Measurements from ENCODE around the gene SCYGR2.
"Not testable (repeated sequence)": the region's sequence is repeated elsewhere in the genome, so short reads cannot be mapped to it uniquely, and the experiment has no call there.

The SCYGR2 gene, protein sequence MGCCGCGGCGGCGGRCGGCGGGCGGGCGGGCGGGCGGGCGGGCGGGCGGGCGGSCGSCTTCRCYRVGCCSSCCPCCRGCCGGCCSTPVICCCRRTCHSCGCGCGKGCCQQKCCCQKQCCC

DNA sequence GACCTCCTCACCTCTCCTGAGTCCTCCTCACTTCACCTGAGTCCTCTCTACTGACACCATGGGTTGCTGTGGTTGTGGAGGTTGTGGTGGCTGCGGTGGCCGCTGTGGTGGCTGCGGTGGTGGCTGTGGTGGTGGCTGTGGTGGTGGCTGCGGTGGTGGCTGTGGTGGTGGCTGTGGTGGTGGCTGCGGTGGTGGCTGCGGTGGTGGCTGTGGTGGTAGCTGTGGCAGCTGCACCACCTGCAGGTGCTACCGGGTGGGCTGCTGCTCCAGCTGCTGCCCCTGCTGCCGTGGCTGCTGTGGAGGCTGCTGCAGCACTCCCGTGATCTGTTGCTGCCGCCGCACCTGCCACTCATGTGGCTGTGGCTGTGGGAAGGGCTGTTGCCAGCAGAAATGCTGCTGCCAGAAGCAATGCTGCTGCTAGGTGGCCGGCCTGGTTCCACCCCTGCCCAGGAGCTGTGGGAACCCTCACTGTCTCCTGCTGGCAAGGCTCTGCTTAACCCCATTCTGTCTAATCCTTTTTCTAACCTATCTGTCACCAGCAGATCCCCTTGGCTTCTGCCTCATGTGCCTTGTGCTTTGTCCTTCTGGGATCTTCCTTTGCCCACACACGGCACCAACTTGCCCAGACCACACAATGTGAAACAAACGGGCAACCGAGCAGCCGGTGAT is at the start of gene SCYGR2:
TSS of gene SCYGR2 (plus strand) at position 59 of the 669 bp plus-strand sequence. CDS start at position 59, 0 bp downstream.
- not testable (repeated sequence) for DNase-seq

DNA sequence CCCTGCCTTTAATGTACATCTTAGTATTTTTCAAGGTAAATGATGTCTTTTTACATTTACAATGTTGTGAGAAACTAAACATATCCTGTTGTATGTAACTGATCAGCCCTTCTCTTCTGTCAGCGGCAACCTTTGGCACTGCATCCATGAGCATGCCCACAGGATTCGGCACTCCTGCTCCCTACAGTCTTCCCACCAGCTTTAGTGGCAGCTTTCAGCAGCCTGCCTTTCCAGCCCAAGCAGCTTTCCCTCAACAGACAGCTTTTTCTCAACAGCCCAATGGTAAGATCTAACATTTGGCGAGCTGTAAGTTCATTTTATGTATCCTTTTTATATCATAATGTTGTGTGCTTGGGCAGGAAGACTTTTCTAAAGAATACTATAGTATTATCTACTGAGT is 46.9 kb upstream of the SCYGR2 start:
- DNase-seq = no peak

DNA sequence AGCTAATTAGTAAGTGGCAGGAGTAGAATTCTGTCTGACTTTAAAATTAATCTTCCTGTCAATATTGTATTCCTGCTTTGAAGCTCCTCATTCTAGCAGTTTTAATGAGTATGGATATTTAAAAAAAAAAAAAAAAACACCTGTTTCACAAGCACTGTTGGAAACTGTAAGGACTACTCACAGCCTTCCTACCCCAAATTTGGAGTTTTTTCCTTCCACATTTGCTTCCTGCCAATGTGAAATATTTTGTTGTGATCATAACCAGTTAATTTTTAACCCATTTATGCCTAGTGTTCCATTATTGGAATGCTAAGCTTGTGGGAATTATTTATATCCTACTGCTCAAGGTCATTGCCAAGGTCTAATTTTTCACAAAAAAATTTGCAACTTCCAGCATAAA is 36.1 kb upstream of the SCYGR2 start:
- DNase-seq = no peak

DNA sequence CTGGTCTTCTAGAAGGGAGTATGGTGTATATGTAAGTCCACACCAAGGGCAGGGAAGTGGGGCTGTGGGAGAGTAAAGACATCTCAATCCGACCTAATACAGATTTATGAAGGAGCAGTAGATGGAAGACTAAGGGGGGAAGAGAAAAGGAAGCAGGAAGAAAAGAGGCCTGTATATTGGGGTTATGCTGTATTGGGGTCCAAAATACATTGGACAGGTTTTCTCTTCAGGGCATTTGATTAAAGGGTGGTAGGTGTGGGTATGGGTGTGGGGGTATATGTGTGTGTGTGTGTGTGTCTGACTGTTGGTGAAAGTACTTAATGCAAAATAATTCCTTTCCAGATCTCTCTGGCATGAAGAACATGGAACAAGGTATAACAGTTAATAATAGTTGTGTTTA is 33.6 kb upstream of the SCYGR2 start:
- DNase-seq = no peak

GRCh38 chr2:227566012-227566411 is 32.7 kb upstream of the SCYGR2 start:
- no peak for DNase-seq

DNA sequence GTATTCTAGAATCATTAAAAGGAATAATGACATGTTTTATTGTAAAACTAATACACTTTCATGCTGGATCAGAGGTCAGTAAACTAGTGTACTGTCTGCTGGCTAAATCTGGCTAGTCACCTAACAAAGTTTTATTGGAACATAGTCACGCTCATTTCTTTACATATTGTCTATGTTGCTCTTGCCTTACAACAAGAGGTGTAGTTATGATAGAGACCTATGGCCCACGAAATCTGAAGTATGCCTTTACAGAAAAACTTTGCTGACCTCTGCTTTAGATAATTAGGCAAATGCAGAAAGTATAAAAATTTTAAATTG is 29.9 kb upstream of the SCYGR2 start:
- no peak for DNase-seq

DNA sequence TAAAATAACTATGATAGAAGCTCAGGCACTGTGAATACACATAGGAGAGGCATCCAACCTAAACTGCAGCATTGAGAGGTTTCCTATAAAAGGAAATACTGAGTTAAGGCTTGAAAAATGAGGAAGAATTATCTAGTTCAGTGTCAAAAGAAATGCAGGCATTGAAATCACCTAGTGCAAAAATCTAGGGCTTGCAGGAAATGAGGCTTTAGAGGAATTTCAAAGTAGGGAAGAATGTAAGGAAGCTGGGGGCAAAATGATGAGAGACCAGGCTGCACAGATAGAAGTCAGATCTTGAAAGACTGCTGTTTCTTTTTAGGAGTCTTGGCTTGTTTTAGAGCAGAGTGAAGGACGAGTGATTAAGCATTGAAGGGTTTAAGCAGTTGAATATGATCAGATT is 28.1 kb upstream of the SCYGR2 start:
- no peak for DNase-seq

GRCh38 chr2:227576110-227576509 is 22.6 kb upstream of the SCYGR2 start:
- no peak for DNase-seq

DNA sequence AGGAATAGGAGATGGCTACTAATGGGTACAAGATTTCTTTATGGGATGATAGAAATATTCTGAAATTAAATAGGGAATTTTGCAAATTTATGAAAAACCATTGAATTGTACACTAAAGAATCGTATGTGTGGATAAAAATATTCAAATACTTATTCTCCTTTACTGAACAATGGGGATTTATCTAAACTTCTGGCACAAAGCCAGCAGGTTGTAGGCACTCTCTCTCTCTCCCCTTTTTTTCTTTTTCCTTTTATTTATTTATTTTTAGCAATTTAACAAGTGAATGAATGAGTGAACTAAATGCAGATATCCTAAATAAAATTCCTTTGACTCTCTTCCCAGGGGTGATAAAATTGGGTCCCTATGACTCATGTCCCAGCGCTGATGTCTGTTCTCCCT is 21.9 kb upstream of the SCYGR2 start:
- no peak for DNase-seq

DNA sequence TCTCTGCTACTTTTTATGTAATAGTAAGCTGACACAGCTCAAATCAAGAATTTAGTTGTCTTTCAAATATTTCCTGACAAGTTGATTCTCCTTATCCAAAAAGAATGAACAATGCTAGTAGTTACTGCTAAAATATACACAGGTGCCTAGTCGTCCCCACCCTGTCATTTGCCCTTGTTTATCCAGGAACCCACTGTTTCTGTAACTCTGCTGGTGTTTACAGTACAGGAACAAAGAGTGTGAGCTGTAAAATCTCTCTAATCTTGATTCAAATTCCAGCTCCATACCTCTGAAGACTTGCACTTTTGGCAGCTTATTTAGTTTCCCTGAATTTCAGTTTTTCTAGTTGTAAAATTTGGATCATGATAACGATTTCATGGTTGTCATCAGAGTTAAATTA is 21.1 kb upstream of the SCYGR2 start:
- no peak for DNase-seq

DNA sequence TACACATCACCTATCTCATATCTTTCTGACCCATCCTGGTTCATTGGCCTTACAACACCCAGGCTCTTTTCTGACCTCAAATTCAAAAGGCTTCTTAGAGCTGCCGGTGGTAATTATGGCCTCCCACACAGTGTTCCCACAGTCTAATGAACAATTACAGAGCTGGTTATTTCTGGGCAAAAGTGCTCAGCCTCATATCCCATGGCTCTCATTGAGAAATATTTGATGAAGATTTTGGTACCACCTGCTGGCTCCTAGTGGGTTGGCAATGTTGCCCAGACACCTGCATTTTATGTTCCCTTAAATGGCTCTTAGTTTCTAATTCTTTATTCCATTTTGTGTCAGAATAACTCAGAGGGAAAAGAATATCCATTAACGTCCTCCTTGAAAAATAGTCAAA is 20.1 kb upstream of the SCYGR2 start:
- DNase-seq = no peak

DNA sequence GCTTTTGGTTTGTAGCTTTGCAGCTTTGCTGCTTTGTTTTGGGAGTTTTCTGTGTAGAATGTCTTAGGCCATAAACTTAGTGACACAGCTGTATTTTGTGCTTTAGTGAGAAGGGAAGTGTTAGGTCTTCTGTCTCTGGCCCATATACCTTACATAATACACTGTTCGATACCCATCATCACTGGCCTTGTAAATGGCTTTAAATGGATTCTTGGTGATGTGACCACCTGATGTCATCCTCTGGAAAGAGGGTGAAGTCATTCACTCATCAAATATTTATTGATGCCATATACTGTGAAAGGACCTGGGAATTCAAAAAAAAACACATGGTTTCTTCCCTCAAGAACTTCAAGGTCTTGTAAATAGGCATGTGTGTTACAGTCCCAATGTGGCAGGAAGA is 18.9 kb upstream of the SCYGR2 start:
- DNase-seq = no peak

GRCh38 chr2:227582369-227582768 is 16.3 kb upstream of the SCYGR2 start:
- no peak for DNase-seq

GRCh38 chr2:227592694-227593387 is 5.9 kb upstream of the SCYGR2 start:
- no peak for DNase-seq

DNA sequence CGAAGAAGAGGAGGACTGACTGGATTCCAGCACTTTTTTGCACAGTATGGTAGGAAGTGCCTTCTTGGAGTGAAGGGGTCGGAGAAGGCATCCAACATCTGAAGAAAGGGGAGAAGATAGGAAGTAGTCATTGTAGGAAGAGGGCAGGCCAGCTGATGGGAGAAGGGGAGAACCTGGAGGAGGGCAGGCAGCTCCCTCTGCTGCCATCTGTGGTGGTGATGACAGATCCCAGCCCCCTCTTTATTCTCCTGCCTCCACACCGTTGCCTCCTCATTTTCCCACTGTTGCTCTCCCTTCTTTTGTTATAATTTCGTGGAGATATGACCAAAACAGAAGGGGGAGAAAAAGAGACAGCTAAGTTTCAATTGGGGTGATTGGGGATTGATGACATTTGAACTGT is 2.9 kb upstream of the SCYGR2 start:
- no peak for DNase-seq

- no peak for DNase-seq
These were observed 1.7 kb upstream of the SCYGR2 start for GRCh38 chr2:227597036-227597435.

DNA sequence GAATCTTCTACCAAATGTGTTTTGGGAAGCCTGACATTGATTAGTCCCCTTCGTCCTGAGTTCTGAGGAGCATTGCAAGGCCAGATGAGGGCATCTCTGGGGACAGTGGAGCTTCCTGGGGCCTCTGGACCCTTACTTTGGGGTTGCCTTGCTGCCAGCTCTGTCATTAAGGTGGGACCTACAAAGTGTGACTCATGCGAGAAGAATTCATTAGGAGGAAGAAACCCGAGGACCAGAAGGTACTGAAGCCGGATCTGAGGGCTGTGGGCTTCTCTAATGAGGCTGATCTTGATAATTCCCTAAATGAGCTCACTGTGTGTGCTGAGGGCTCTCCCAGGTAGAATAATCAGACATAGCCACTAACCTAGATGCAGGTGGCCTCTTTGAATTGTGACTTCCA is 695 bp upstream of the SCYGR2 start:
- no peak for DNase-seq

DNA sequence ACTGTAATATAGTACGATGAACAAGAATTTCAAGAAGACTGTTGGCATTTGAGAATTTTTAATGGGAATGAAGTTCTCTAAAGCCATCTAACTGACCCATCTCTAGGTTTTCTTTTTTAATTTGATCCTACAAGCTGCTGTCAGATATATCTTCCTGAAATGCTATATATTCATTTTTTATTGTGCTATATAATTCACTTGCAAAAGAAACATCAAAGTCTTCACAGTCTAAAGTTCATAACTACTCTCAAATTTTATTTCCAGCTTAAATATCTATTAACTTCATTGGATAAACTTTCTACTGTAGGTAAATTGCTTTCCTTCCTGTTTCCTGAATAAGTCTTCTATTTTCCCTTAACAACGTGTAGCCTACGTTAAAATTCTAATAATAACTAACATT is 3.7 kb downstream of the SCYGR2 start:
- no peak for DNase-seq

- no peak for DNase-seq
These were observed 7.8 kb downstream of the SCYGR2 start for GRCh38 chr2:227606476-227606875.

- no peak for DNase-seq
These were observed 9.2 kb downstream of the SCYGR2 start for GRCh38 chr2:227607941-227608340.

DNA sequence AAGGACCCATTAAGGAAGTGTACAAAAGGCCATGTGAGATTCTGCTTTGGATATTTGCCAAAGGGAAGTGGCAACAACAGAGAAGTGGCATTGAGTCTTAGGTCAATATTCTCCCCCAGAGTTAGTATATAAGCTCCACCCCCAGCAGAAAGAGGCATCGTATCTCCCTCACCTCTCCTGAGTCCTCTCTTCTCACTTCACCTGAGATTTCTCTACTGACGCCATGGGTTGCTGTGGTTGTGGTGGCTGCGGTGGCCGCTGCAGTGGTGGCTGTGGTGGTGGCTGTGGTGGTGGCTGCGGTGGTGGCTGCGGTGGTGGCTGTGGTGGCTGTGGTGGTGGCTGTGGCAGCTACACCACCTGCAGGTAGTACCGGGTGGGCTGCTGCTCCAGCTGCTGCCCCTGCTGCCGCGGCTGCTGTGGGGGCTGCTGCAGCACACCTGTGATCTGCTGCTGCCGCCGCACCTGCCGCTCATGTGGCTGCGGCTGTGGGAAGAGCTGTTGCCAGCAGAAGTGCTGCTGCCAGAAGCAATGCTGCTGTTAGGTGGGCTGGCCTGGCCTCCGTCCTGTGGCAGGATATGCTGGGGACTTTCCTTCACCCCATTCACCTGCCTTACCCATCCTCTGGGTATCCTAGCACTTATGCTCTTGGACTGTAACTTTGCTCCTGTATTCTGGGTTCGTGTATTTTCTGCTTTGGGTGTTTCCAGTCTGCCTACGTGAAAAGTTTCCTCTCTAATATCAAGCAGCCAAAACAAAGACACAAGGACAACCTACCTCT is 10.1 kb downstream of the SCYGR2 start:
- no peak for DNase-seq

- DNase-seq = peak; percentile 7
These were observed 11.4 kb downstream of the SCYGR2 start for GRCh38 chr2:227610123-227610522.

DNA sequence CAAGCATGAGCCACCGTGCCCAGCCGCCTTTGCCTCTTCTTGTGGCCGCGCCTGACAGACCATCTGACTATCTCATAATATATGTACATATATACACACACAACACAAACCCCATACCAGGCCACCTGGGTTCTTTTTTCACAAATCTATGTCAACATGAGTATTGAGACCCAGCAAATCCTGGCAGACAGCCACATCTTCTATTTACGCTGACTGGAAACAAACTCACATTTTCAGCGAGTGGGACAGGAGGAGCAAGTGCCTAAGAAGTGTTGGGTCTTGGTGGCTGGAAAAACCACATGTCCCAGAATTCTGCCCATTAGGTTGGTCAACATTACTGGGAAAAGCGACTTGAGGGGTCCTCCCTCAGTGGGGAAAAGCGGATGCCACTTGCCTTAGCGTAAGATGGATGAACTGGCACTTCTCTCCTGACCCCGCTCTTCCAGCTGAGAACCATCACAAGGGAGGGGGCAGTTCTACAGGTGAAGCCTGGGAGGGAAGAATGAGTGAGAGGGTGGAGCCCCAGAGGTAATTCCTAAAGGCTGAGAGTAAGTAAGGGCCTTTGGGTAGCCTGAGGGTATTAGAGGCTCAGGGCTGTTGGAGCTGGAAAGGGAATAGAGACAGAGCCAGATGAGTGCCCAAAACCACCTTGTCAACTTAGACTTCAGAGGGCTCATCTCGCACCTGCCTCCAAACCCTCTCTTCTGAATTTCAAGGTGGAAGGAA is 14.0 kb downstream of the SCYGR2 start:
- peak; percentile 75 for DNase-seq
